ENCODE data around the gene ENTPD6.

Gene ENTPD6

GRCh38 chr20:25223765-25224720 is 28.5 kb downstream of the ENTPD6 start:
- no peak for DNase-seq
- Histone ChIP-seq H3K36me3 (peaks cover 26% of the 10 kb centered on the region), H3K4me3 (ENCODE audit: low read depth, low read length) (no peak overlapping the region), H3K27me3 (ENCODE audit: insufficient read depth, low read depth, severe bottlenecking) (no peaks in the 10 kb centered on the region), H3K9me3 (ENCODE audit: severe bottlenecking) (no peaks in the 10 kb centered on the region), H3K27ac (peak overlapping the region; percentile 6)
- TF ChIP-seq CTCF (IDR thresholded peaks at IDR 0.05; ENCODE audit: low read depth, low read length) = no peak

- H3K27ac ChIP-seq = no peak overlapping the region
- no peaks in the 10 kb centered on the region for H3K9me3 ChIP-seq (ENCODE audit: severe bottlenecking)
- DNase-seq = no peak
- no peak overlapping the region for H3K4me3 ChIP-seq (ENCODE audit: low read depth, low read length)
- TF ChIP-seq CTCF (IDR thresholded peaks at IDR 0.05; ENCODE audit: low read depth, low read length) = no peak
- peaks cover 17% of the 10 kb centered on the region for H3K36me3 ChIP-seq
- no peaks in the 10 kb centered on the region for H3K27me3 ChIP-seq (ENCODE audit: insufficient read depth, low read depth, severe bottlenecking)
These were observed 29.4 kb downstream of the ENTPD6 start for GRCh38 chr20:25224941-25225340.

- H3K4me3 ChIP-seq (ENCODE audit: low read depth, low read length) = no peak overlapping the region
- no peak for TF ChIP-seq CTCF (IDR thresholded peaks at IDR 0.05; ENCODE audit: low read depth, low read length)
- DNase-seq = no peak
- H3K27me3 ChIP-seq (ENCODE audit: insufficient read depth, low read depth, severe bottlenecking) = no peaks in the 10 kb centered on the region
- peaks cover 11% of the 10 kb centered on the region for H3K36me3 ChIP-seq
- no peak overlapping the region for H3K27ac ChIP-seq
- no peaks in the 10 kb centered on the region for H3K9me3 ChIP-seq (ENCODE audit: severe bottlenecking)
These were observed 30.3 kb downstream of the ENTPD6 start for GRCh38 chr20:25225642-25226432.

- peak; percentile 42 for DNase-seq
- H3K36me3 ChIP-seq = peaks cover 7% of the 10 kb centered on the region
- TF ChIP-seq CTCF (IDR thresholded peaks at IDR 0.05; ENCODE audit: low read depth, low read length) = no peak
- no peaks in the 10 kb centered on the region for H3K27me3 ChIP-seq (ENCODE audit: insufficient read depth, low read depth, severe bottlenecking)
- H3K9me3 ChIP-seq (ENCODE audit: severe bottlenecking) = no peaks in the 10 kb centered on the region
- H3K27ac ChIP-seq = no peak overlapping the region
- H3K4me3 ChIP-seq (ENCODE audit: low read depth, low read length) = no peak overlapping the region
These were observed 31.2 kb downstream of the ENTPD6 start for GRCh38 chr20:25226433-25227316.

GRCh38 chr20:25227317-25227831 is 31.9 kb downstream of the ENTPD6 start:
- Histone ChIP-seq H3K27me3 (ENCODE audit: insufficient read depth, low read depth, severe bottlenecking) (no peaks in the 10 kb centered on the region), H3K4me3 (ENCODE audit: low read depth, low read length) (no peak overlapping the region), H3K36me3 (peaks cover 7% of the 10 kb centered on the region), H3K9me3 (ENCODE audit: severe bottlenecking) (no peaks in the 10 kb centered on the region), H3K27ac (no peak overlapping the region)
- no peak for DNase-seq
- TF ChIP-seq CTCF (IDR thresholded peaks at IDR 0.05; ENCODE audit: low read depth, low read length) = no peak

Measured in WERI-Rb-1 (cell line).